HG03432 (cell line): ENCODE results near the gene SLC17A2.

Experiments
- ATAC-seq: cut with Tn5 transposase; IDR thresholded peaks from one replicate; pipeline ENCODE4 v1.9.1; 2021; ENCODE audit warnings: mild to moderate bottlenecking, moderate library complexity; ENCODE audit not compliant: unreplicated experiment

SLC17A2 gene

GRCh38 chr6:25921525-25922203 is 8.8 kb downstream of the SLC17A2 start:
- ATAC-seq, result no peak

GRCh38 chr6:25919657-25920056 is 10.8 kb downstream of the SLC17A2 start:
- no peak for ATAC-seq

- no peak for ATAC-seq
These were observed 12.3 kb downstream of the SLC17A2 start for GRCh38 chr6:25918083-25918683.

GRCh38 chr6:25916789-25917490 is 13.6 kb downstream of the SLC17A2 start:
- ATAC-seq, result no peak

GRCh38 chr6:25916330-25916729 is 14.2 kb downstream of the SLC17A2 start:
- no peak for ATAC-seq

GRCh38 chr6:25913741-25914140 is 16.8 kb downstream of the SLC17A2 start:
- no peak for ATAC-seq

- ATAC-seq, result no peak
These were observed 19.1 kb downstream of the SLC17A2 start for GRCh38 chr6:25911351-25911750.

GRCh38 chr6:25907475-25908014 is 22.9 kb downstream of the SLC17A2 start:
- ATAC-seq, result no peak

- ATAC-seq, result no peak
These were observed 26.9 kb downstream of the SLC17A2 start for GRCh38 chr6:25903467-25904099.

GRCh38 chr6:25902071-25902470 is 28.4 kb downstream of the SLC17A2 start:
- ATAC-seq, result no peak

- ATAC-seq, result no peak
These were observed 29.6 kb downstream of the SLC17A2 start for GRCh38 chr6:25900843-25901242.

GRCh38 chr6:25899580-25900408 is 30.7 kb downstream of the SLC17A2 start:
- no peak for ATAC-seq

- no peak for ATAC-seq
These were observed 31.4 kb downstream of the SLC17A2 start for GRCh38 chr6:25899123-25899522.

- no peak for ATAC-seq
These were observed 32.1 kb downstream of the SLC17A2 start for GRCh38 chr6:25898289-25898977.

- ATAC-seq, result no peak
These were observed 34.2 kb downstream of the SLC17A2 start for GRCh38 chr6:25896252-25896651.

- no peak for ATAC-seq
These were observed 34.7 kb downstream of the SLC17A2 start for GRCh38 chr6:25895771-25896170.

- no peak for ATAC-seq
These were observed 36.7 kb downstream of the SLC17A2 start for GRCh38 chr6:25893778-25894177.

- ATAC-seq, result no peak
These were observed 37.6 kb downstream of the SLC17A2 start for GRCh38 chr6:25892877-25893276.

- no peak for ATAC-seq
These were observed 40.3 kb downstream of the SLC17A2 start for GRCh38 chr6:25889877-25890853.
